ENCODE results near the gene PEX1.

DNA sequence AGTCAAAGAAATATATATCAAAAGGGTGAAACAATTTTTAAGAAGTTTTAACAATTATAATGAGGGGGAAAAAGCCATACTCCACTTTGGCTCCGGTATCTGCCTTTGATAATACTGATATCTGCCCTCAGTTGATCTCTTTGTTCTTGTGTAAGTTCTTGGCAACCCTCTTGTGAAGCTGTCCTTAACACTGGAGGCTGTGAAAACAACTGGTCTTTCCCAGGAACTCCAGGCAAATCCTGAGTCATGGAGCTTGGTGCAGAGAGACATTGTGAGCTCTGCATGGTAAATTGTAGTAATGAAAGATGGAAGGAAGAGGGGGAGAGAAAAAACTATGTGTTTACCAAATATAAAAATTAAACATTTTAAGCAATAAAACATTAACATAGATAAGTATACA, 38.7 kb downstream of the PEX1 start:
- TF ChIP-seq RAD21 (conservative IDR thresholded peaks at IDR 0.05 in 1 of 2, IDR thresholded peaks at IDR 0.05 in 1 of 2) (no peak), CTCF (IDR thresholded peaks at IDR 0.05) (no peak), TP53 (CRISPR knock-in tag; IDR thresholded peaks at IDR 0.05) (no peak), MAX (IDR thresholded peaks at IDR 0.05) (no peak), POLR2A (IDR thresholded peaks at IDR 0.05; ENCODE audit: low read length) (no peak), CEBPB (IDR thresholded peaks at IDR 0.05) (no peak), CHD2 (IDR thresholded peaks at IDR 0.05; ENCODE audit: low read length, partially characterized antibody) (no peak), EP300 (IDR thresholded peaks at IDR 0.05) (no peak), NR3C1 (IDR thresholded peaks at IDR 0.05) (no peak), KDM1A (IDR thresholded peaks at IDR 0.05; ENCODE audit: low read depth) (no peak), MAFK (IDR thresholded peaks at IDR 0.05; ENCODE audit: partially characterized antibody) (no peak)
- TF ChIP-seq, protein P1, sequence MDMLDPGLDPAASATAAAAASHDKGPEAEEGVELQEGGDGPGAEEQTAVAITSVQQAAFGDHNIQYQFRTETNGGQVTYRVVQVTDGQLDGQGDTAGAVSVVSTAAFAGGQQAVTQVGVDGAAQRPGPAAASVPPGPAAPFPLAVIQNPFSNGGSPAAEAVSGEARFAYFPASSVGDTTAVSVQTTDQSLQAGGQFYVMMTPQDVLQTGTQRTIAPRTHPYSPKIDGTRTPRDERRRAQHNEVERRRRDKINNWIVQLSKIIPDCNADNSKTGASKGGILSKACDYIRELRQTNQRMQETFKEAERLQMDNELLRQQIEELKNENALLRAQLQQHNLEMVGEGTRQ (IDR thresholded peaks at IDR 0.05) = no peak
- TF ChIP-seq, protein P2, sequence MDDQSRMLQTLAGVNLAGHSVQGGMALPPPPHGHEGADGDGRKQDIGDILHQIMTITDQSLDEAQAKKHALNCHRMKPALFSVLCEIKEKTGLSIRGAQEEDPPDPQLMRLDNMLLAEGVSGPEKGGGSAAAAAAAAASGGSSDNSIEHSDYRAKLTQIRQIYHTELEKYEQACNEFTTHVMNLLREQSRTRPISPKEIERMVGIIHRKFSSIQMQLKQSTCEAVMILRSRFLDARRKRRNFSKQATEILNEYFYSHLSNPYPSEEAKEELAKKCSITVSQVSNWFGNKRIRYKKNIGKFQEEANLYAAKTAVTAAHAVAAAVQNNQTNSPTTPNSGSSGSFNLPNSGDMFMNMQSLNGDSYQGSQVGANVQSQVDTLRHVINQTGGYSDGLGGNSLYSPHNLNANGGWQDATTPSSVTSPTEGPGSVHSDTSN (IDR thresholded peaks at IDR 0.05) = no peak

Measured in A549 (cell line).